Dedifferentiated amniotic fluid mesenchymal stem cell (primary cell): ENCODE results near the gene LGALS1.
A peak's percentile ranks its signal among the peaks of the same experiment; 100 is the strongest.
"Not testable (repeated sequence)": the region's sequence is repeated elsewhere in the genome, so short reads cannot be mapped to it uniquely, and the experiment has no call there.

Experiments used
- DNase-seq: peaks from one replicate; pipeline ENCODE4 v3.0.0-alpha.2; 2016; ENCODE audit errors: extremely low spot score

LGALS1 gene

GRCh38 chr22:37686002-37686982 lies 10.9 kb downstream of the LGALS1 start, which contains the start of gene NOL12:
NOL12 (plus strand) TSS chr22:37686343; CDS start chr22:37686393, 50 bp downstream.
- DNase-seq, result peak; percentile 90

GRCh38 chr22:37690407-37690806 lies 15.0 kb downstream of the LGALS1 start:
- no peak for DNase-seq

- DNase-seq, result no peak
Observed at GRCh38 chr22:37690901-37691504, 15.6 kb downstream of the LGALS1 start.

DNA sequence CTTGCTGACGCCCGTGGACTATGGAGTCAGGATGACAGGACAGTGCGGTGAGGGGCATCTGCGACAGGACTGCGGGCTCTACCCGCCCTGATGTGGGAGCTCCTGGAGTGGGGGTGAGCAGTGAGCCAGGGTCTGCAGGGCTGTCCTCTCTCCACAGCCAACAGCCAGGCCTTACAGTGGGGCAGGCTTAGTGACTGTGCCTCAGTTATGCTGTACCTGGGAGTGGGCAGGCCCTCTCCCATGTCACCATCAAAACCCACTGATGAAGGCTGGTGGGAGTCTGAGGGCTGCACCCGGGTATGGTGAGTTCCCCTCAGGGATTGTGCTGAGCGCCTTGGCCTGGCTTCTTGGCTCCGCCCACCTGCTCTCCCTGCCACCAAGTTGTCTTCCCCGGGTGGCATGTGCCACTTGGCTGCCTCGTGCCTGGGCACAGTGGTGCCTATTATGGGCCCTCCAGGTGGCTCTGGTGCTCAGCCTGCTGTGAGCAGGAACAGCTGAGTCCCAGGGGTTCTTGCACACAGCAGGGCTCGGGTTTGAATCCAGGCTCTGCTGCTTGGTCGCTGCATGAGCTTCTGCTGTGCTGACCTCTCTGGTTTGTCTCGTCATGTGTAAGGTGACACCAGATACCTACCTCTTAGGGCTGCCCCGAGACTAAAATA lies 17.3 kb downstream of the LGALS1 start:
- no peak for DNase-seq

- not testable (repeated sequence) for DNase-seq
Observed at GRCh38 chr22:37694131-37694530, 18.7 kb downstream of the LGALS1 start.

DNA sequence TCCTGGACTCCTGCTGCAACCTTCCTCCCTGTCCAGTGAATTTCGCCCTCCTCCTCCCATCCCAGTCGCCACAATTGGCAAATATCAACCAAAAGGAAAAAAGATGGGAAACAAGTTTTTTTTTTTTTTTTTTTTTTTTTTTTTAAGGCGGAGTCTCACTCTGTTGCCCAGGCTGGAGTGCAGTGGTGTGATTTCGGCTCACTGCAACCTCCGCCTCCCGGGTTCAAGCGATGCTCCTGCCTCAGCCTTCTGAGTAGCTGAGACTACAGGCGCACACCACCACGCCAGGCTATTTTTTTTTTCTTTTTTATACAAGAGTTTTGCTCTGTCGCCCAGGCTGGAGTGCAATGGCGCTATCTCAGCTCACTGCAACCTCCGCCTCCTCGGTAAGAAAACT lies 20.8 kb downstream of the LGALS1 start:
- DNase-seq, result not testable (repeated sequence)

- DNase-seq, result peak; percentile 89
Observed at GRCh38 chr22:37696657-37697537, 21.5 kb downstream of the LGALS1 start, which contains the start of gene TRIOBP. TRIOBP (plus strand) TSS chr22:37697048; CDS start chr22:37701366, 4,318 bp downstream.

GRCh38 chr22:37697538-37697835 lies 22.1 kb downstream of the LGALS1 start:
- no peak for DNase-seq

GRCh38 chr22:37701141-37701786 lies 25.8 kb downstream of the LGALS1 start:
- DNase-seq, result no peak

GRCh38 chr22:37703906-37704305 lies 28.5 kb downstream of the LGALS1 start:
- no peak for DNase-seq

- DNase-seq, result no peak
Observed at GRCh38 chr22:37704645-37705044, 29.2 kb downstream of the LGALS1 start.

GRCh38 chr22:37705205-37705604 lies 29.8 kb downstream of the LGALS1 start:
- DNase-seq, result no peak

- DNase-seq, result no peak
Observed at GRCh38 chr22:37708580-37709444, 33.4 kb downstream of the LGALS1 start.

GRCh38 chr22:37709445-37709765 lies 34.0 kb downstream of the LGALS1 start:
- no peak for DNase-seq

DNA sequence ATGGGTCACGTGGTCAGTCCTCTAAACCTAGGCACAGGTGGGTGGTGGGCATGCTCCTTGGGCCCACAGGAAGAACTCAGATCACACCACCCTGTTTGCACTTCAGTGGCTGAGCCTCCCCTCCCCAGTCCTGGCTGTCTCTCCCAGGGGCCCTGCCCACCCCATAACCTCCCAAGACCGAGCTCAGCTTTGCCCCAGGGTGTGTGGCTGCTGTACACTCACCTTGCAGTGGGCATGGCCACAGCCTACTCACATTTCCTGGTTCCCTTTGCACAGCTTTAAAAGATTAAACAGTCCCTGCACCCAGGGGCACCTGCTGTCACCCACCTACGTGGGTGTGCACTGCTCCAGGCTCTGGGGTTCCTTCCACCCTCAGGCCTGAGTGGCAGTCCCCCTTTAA lies 35.2 kb downstream of the LGALS1 start:
- DNase-seq, result no peak

DNA sequence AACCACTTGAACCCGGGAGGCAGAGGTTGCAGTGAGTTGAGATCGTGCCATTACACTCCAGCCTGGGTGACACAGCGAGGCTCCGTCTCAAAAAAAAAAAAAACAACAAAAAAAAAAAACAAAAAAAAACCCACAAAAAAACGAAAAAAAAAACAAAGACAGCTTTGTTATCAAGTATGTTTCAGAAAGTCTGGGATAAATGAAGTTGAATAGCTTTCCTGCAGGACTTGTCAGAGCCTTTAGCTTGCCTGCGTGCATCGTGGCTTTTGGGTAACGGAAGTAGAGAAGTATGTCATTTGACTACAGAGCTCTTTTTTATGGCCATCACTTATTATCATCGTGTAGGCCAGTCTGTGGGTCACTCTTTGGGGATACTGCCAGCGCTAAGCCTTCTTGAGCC lies 36.1 kb downstream of the LGALS1 start:
- DNase-seq, result no peak

- no peak for DNase-seq
Observed at GRCh38 chr22:37713761-37714160, 38.3 kb downstream of the LGALS1 start.

DNA sequence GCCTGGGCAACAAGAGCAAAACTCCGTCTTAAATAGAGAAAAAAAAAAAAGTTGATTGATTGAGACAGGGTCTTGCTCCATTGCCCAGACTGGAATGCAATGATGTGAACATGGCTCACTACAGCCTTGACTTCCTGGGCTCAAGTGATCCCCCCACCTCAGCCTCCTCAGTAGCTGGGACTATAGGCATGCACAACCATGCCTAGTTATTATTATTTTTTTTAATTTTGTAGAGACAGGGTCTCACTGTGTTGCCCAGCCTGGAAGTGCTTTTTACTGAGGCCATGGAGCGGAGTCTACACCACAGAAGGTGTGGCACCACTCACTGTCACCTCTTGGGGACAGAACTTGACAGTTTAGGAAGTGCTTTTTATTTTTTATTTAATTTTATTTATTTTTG lies 39.2 kb downstream of the LGALS1 start:
- no peak for DNase-seq

DNA sequence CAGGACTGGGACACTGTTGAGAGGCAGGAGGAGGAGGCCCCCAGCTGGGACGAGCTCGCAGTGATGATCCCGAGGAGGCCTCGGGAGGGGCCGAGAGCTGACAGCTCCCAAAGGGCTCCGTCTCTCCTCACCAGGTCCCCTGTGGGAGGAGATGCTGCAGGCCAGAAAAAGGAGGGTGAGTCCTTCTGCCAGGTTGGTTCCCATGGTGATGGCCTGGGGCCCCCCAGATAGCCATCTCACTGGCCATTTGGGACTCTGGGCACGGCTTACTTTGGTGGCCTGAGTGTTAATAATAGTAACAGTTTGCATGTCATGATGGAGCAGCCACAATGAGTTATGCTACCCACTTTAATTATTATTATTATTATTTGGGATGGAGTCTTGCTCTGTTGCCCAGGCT lies 40.3 kb downstream of the LGALS1 start:
- no peak for DNase-seq

GRCh38 chr22:37716708-37717107 lies 41.3 kb downstream of the LGALS1 start:
- DNase-seq, result no peak
